Right lobe of liver (tissue), 6 donors: Measurements from ENCODE around the gene FDX1. TPM values are rescaled to one million over a fixed set of nuclear protein-coding genes. Genes with fewer than 3 reads are reported as not detected.

Experiments used
- ATAC-seq, 4 donors: fragments of 200-7000 bp; cut with Tn5 transposase; one replicate each; pipeline ENCODE4 v1.9.1; 2020; ENCODE audit warnings: mild to moderate bottlenecking in 4 of 4, moderate library complexity in 4 of 4
- DNase-seq, 3 donors: peaks; one replicate each; pipeline ENCODE4 v3.0.0-alpha.2; 2020
- H3K27ac ChIP-seq, 3 donors: fragments of 200-600 bp; one replicate each; pipeline ENCODE4 v1.8.0; 2022
- H3K27me3 ChIP-seq, 2 donors: fragments of 200-600 bp; one replicate each; pipeline ENCODE4 v1.8.0; 2022
- H3K36me3 ChIP-seq, 4 donors: fragments of 200-600 bp; sonication (generic) in 1 of 4; one replicate each; pipeline versions ENCODE4 v1.5.1 to v1.8.0; 2017 to 2022; ENCODE audit warnings: control low read depth in 1 of 4
- H3K4me1 ChIP-seq, 4 donors: fragments of 200-600 bp; sonication (generic) in 1 of 4; one replicate each; pipeline versions ENCODE4 v1.5.1 to v1.8.0; 2017 to 2022; ENCODE audit warnings: control low read depth in 1 of 4
- H3K4me3 ChIP-seq, 3 donors: fragments of 200-600 bp; one replicate each; pipeline ENCODE4 v1.8.0; 2022
- H3K9me3 ChIP-seq, 4 donors: fragments of 200-600 bp; sonication (generic) in 1 of 4; one replicate each; pipeline versions ENCODE4 v1.5.1 to v1.8.0; 2017 to 2022; ENCODE audit warnings: control low read depth in 1 of 4
- CTCF ChIP-seq, 4 donors: fragments of 200-600 bp in 3 of 4; fragments of 450-650 bp in 1 of 4; IDR thresholded peaks; one replicate each; pipeline versions ENCODE4 v1.5.1 to v1.8.0; 2016 to 2022; ENCODE audit warnings: antibody characterized with exemption in 4 of 4, mild to moderate bottlenecking in 2 of 4
- POLR2A ChIP-seq: fragments of 450-650 bp; IDR thresholded peaks from one replicate; pipeline ENCODE4 v1.6.1; 2017; ENCODE audit warnings: antibody characterized with exemption, mild to moderate bottlenecking
- WGBS: methylation state at CpG from one replicate; pipeline ENCODE4 v1.1.6; 2018; ENCODE audit warnings: low coverage, low lambda C conversion rate; ENCODE audit not compliant: insufficient coverage; ENCODE audit errors: missing lambda C conversion rate; 5-methylcytosine and 5-hydroxymethylcytosine counted together
- intact Hi-C, 2 donors: fragments of 100-400 bp; cut with DNase I; formaldehyde crosslinking; loops; one replicate each; pipeline versions ENCODE4 v1.11.2 to v1.14.1; 2022
- total RNA-seq, 6 experiments: library from RNA; depleted of rRNA in 2 of 6; stranded (reverse); fragments of >200 nt in 2 of 6; fragmentation: NEBNext Ultra II Directional in 3 of 6; extraction: Animal tissue kit (Norgen Biotek cat#: 25700) in 3 of 6; gene quantifications; one replicate each; pipeline versions ENCODE4 v1.1.0 to v1.2.4, GENCODE V29; 2016 to 2023
- donor health status: DM: no; HTN: yes; CAD: no.
- donor health status: DM: no; HTN: no; CAD: no.
- donor health status: DM: no; HTN: no; CAD: no.
- donor health status: DM: no; HTN: yes; CAD: no.
- donor health status: DM: no; HTN: yes; CAD: no.

Gene FDX1
- total RNA-seq, 6 experiments from 2014 or later, result 20.6 to 42.6 (median 25.1) TPM

GRCh38 chr11:110512026-110512425 is 82.3 kb downstream of the FDX1 start:
- WGBS, result 64% methylated on average over 1 of the region's 1 CpG
- Histone ChIP-seq H3K9me3 (no peaks in the 10 kb centered on the region), H3K27me3 (no peaks in the 10 kb centered on the region), H3K4me1 (peaks cover 0 to 14% (median 3%) of the 10 kb centered on the region in 4 donors), H3K27ac (no peak overlapping the region), H3K36me3 (no peaks in the 10 kb centered on the region), H3K4me3 (no peak overlapping the region)
- intact Hi-C loops, result no loop called here
- TF ChIP-seq POLR2A, result no peak
- no peak for TF ChIP-seq CTCF (IDR thresholded peaks at IDR 0.05)
- ATAC-seq (no peak), DNase-seq (no peak)

- Histone ChIP-seq H3K36me3 (no peaks in the 10 kb centered on the region), H3K9me3 (no peaks in the 10 kb centered on the region), H3K27me3 (no peaks in the 10 kb centered on the region), H3K4me3 (no peak overlapping the region), H3K4me1 (peaks cover 0 to 14% (median 3%) of the 10 kb centered on the region in 4 donors), H3K27ac (no peak overlapping the region)
- WGBS, result 67% methylated on average over 11 of the region's 12 CpGs
- TF ChIP-seq CTCF (IDR thresholded peaks at IDR 0.05) (no peak), POLR2A (no peak)
- ATAC-seq (no peak), DNase-seq (no peak)
- intact Hi-C loops, result no loop called here
These were observed 83.6 kb downstream of the FDX1 start for GRCh38 chr11:110513259-110513801.

DNA sequence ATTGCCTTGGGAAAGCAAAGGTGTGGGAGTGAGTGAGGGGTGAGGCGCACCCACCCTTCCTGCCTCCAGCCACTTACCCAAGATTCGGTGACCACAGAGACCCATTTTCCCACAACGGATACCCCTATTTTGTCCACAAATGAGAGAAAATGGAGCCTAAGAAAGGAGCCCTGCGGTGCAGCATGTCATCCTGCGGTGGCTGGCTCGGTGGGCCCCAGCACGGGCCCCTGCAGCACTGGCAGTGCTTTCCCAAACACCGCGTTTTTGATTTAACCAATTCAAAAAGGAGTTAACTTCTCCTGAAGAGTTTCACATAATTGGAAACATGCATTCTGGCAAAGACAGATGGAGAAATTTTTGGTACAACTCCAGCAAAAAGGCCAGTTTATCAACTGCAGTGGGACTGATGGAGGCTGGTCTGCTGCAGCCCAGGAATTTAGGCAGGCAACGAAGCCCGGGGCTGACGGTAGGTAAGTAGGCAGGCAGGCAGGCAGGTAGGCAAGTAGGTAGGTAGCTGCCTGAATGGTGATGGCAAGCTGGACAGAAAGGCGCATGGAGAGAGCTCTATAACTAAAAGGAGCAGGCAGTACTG is 84.2 kb downstream of the FDX1 start:
- ATAC-seq (no peak), DNase-seq (no peak)
- TF ChIP-seq POLR2A, result no peak
- no peak for TF ChIP-seq CTCF (IDR thresholded peaks at IDR 0.05)
- H3K36me3 ChIP-seq, result no peaks in the 10 kb centered on the region
- H3K9me3 ChIP-seq, result no peaks in the 10 kb centered on the region
- peaks cover 0 to 14% (median 3%) of the 10 kb centered on the region in 4 donors for H3K4me1 ChIP-seq
- intact Hi-C loops, result no loop called here
- H3K4me3 ChIP-seq, result no peak overlapping the region
- H3K27ac ChIP-seq, result no peak overlapping the region
- WGBS, result 82% methylated on average over 10 of the region's 13 CpGs
- H3K27me3 ChIP-seq, result no peaks in the 10 kb centered on the region

Other genes with a start within 250 kb of the FDX1 start
- 10 to 100 TPM; 47.1 to 87.8 (median 81.8) TPM for gene RDX, start 133.3 kb upstream of the FDX1 start, total RNA-seq